Sigmoid colon (tissue), 4 donors: ENCODE data around the gene USP22.

ENCODE experiments used
- CTCF ChIP-seq, 4 experiments: fragments of 450-650 bp in 3 of 4; fragments of 200-600 bp in 1 of 4; IDR thresholded peaks; one replicate each; pipeline ENCODE4 v1.5.1; 2016 to 2019; ENCODE audit warnings: antibody characterized with exemption in 4 of 4, mild to moderate bottlenecking in 3 of 4, moderate library complexity in 2 of 4
- EP300 ChIP-seq, 4 donors: sonication (generic); formaldehyde crosslinking; IDR thresholded peaks; one replicate each; pipeline ENCODE4 v1.6.1; 2017; ENCODE audit warnings: antibody characterized with exemption in 4 of 4
- POLR2A ChIP-seq, 2 donors: fragments of 450-650 bp; IDR thresholded peaks; one replicate each; pipeline ENCODE4 v1.6.1; 2016; ENCODE audit warnings: antibody characterized with exemption in 2 of 2, mild to moderate bottlenecking in 2 of 2, moderate library complexity in 2 of 2

GRCh38 chr17:20991276-20992037 lies 51.4 kb downstream of the USP22 start:
- TF ChIP-seq POLR2A (IDR thresholded peaks at IDR 0.05) (no peak), CTCF (IDR thresholded peaks at IDR 0.05) (no peak), EP300 (IDR thresholded peaks at IDR 0.05) (no peak)
